Natural killer cell (primary cell): Measurements from ENCODE around the gene GRID2. TPM values are rescaled to one million over a fixed set of nuclear protein-coding genes. Genes with fewer than 3 reads are reported as not detected.

Experiments
- ATAC-seq, 3 donors: fragments of 150-1000 bp in 2 of 3; fragments of 200-7000 bp in 1 of 3; cut with Tn5 transposase; 1 replicate in 1 of 3; 2 replicates in 2 of 3; pipeline ENCODE4 v1.10.0; 2021; ENCODE audit warnings: mild to moderate bottlenecking in 2 of 3, moderate library complexity in 2 of 3
- DNase-seq, 2 donors: peaks; one replicate each; pipeline versions ENCODE4 v3.0.0 to v3.0.0-alpha.2; 2013 to 2021; ENCODE audit warnings: mixed read lengths in 1 of 2
- H3K27ac ChIP-seq: one replicate; pipeline ENCODE4 v1.5.1; 2013; ENCODE audit warnings: mild to moderate bottlenecking, low read length
- H3K27me3 ChIP-seq: one replicate; pipeline ENCODE4 v1.6.1; 2013; ENCODE audit warnings: low read length; ENCODE audit not compliant: control insufficient read depth, insufficient read depth
- H3K36me3 ChIP-seq: one replicate; pipeline ENCODE4 v1.6.1; 2013; ENCODE audit warnings: low read length; ENCODE audit not compliant: control insufficient read depth, insufficient read depth
- H3K4me1 ChIP-seq: one replicate; pipeline ENCODE4 v1.6.1; 2013; ENCODE audit warnings: low read length; ENCODE audit not compliant: control insufficient read depth, insufficient read depth
- H3K4me3 ChIP-seq: one replicate; pipeline ENCODE4 v1.5.1; 2013; ENCODE audit warnings: low read length
- H3K9me3 ChIP-seq: one replicate; pipeline ENCODE4 v1.6.1; 2013; ENCODE audit warnings: low read length; ENCODE audit not compliant: control insufficient read depth, insufficient read depth
- H3K27ac Mint-ChIP-seq, 2 donors: one replicate each; pipeline ENCODE4 v1.8.0; 2022; ENCODE audit warnings: mild to moderate bottlenecking in 2 of 2, mixed read lengths in 2 of 2, moderate library complexity in 1 of 2
- H3K27me3 Mint-ChIP-seq, 2 donors: one replicate each; pipeline ENCODE4 v1.8.0; 2022; ENCODE audit warnings: low read depth in 2 of 2, mixed read lengths in 2 of 2
- H3K36me3 Mint-ChIP-seq: one replicate; pipeline ENCODE4 v1.8.0; 2022; ENCODE audit warnings: mixed read lengths
- H3K4me1 Mint-ChIP-seq, 2 donors: one replicate each; pipeline ENCODE4 v1.8.0; 2022; ENCODE audit warnings: mixed read lengths in 2 of 2
- H3K4me3 Mint-ChIP-seq: one replicate; pipeline ENCODE4 v1.8.0; 2022; ENCODE audit warnings: mild to moderate bottlenecking, moderate library complexity, mixed read lengths
- H3K9me3 Mint-ChIP-seq, 2 donors: one replicate each; pipeline ENCODE4 v1.8.0; 2022; ENCODE audit warnings: mixed read lengths in 2 of 2
- WGBS: methylation state at CpG from one replicate; pipeline ENCODE4 v1.1.7; 2013; ENCODE audit warnings: missing lambda C conversion rate; ENCODE audit not compliant: insufficient coverage; 5-methylcytosine and 5-hydroxymethylcytosine counted together
- intact Hi-C: fragments of 100-400 bp; cut with micrococcal nuclease; formaldehyde crosslinking; loops from one replicate; pipeline ENCODE4 v1.14.2; 2022
- total RNA-seq, 4 donors: library from RNA; stranded (reverse); fragments of 120-200 nt in 1 of 4; gene quantifications; one replicate each; pipeline versions ENCODE4 v1.2.3 to v1.2.4, GENCODE V29; 2013 to 2022
- TF ChIP-seq, protein P1 (sequence below): fragments of 200-600 bp; IDR thresholded peaks from one replicate; pipeline ENCODE4 v1.8.0; 2022; ENCODE audit warnings: antibody characterized with exemption

GRID2 gene
- total RNA-seq, 3 donors from 2014 or later (not counting 1 experiment from before 2014, with no cell fraction given), result not detected

DNA sequence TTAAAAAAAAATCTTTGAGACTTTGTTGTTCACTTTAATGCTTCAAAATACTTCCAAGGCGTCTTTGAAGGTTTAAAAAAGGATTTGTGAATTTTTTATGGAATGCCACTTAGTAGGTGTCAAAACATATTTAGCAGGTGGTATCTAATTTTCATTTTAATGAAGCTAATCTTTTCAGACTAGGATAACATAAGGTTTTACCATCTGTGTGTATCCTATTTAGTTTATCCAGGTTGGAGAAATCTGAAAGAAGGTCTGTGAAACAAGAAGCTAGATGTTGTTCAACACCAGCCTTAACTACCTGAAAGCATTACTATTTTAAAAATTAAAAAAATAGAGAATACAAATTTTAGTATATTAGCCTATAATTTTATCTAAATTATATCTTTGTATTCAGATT, 193.4 kb downstream of the GRID2 start:
- intact Hi-C loops, result no loop called here
- no peaks in the 10 kb centered on the region for H3K9me3 ChIP-seq
- no peaks in the 10 kb centered on the region for H3K36me3 ChIP-seq
- TF ChIP-seq, protein P1, sequence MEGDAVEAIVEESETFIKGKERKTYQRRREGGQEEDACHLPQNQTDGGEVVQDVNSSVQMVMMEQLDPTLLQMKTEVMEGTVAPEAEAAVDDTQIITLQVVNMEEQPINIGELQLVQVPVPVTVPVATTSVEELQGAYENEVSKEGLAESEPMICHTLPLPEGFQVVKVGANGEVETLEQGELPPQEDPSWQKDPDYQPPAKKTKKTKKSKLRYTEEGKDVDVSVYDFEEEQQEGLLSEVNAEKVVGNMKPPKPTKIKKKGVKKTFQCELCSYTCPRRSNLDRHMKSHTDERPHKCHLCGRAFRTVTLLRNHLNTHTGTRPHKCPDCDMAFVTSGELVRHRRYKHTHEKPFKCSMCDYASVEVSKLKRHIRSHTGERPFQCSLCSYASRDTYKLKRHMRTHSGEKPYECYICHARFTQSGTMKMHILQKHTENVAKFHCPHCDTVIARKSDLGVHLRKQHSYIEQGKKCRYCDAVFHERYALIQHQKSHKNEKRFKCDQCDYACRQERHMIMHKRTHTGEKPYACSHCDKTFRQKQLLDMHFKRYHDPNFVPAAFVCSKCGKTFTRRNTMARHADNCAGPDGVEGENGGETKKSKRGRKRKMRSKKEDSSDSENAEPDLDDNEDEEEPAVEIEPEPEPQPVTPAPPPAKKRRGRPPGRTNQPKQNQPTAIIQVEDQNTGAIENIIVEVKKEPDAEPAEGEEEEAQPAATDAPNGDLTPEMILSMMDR, result no peak
- no peak overlapping the region for H3K27ac Mint-ChIP-seq
- WGBS, result no CpG with 5 or more reads among the region's 1 CpG
- H3K27me3 Mint-ChIP-seq, result no peaks in the 10 kb centered on the region
- ATAC-seq (no peak), DNase-seq (no peak)
- H3K36me3 Mint-ChIP-seq, result no peaks in the 10 kb centered on the region
- no peaks in the 10 kb centered on the region for H3K27me3 ChIP-seq
- no peak overlapping the region for H3K4me3 ChIP-seq
- peaks cover 9 to 19% of the 10 kb centered on the region in 2 donors for H3K9me3 Mint-ChIP-seq
- no peaks in the 10 kb centered on the region for H3K4me1 Mint-ChIP-seq
- no peak overlapping the region for H3K4me3 Mint-ChIP-seq
- no peak overlapping the region for H3K27ac ChIP-seq
- H3K4me1 ChIP-seq, result no peaks in the 10 kb centered on the region

DNA sequence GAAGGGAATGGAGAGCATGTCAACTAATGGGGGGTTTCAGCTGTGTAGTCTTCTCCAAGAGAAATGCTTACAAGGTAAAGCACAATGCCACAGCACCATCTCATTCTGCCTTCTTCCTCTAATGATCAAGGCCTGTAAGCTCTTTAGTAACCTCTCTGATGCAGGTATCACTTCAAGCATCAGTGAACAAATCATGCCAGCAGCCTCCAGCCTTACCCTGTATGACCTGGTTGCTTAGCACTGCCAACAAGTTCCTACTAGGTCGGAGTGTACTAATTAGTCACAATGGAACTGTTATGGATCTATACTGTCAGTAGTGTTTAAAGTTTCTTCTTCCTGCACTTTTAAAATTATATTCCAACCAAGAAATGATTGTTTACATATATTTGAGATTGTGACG, 197.7 kb downstream of the GRID2 start:
- intact Hi-C loops, result no loop called here
- WGBS, result 100% methylated on average over 1 of the region's 2 CpGs
- Mint-ChIP-seq H3K4me1 (no peaks in the 10 kb centered on the region), H3K36me3 (no peaks in the 10 kb centered on the region), H3K9me3 (peaks cover 6 to 20% of the 10 kb centered on the region in 2 donors), H3K27ac (no peak overlapping the region), H3K27me3 (no peaks in the 10 kb centered on the region), H3K4me3 (no peak overlapping the region)
- no peaks in the 10 kb centered on the region for H3K4me1 ChIP-seq
- no peak overlapping the region for H3K27ac ChIP-seq
- H3K4me3 ChIP-seq, result no peak overlapping the region
- ATAC-seq (no peak), DNase-seq (no peak)
- no peaks in the 10 kb centered on the region for H3K9me3 ChIP-seq
- no peaks in the 10 kb centered on the region for H3K27me3 ChIP-seq
- TF ChIP-seq, protein P1, result no peak
- H3K36me3 ChIP-seq, result no peaks in the 10 kb centered on the region

DNA sequence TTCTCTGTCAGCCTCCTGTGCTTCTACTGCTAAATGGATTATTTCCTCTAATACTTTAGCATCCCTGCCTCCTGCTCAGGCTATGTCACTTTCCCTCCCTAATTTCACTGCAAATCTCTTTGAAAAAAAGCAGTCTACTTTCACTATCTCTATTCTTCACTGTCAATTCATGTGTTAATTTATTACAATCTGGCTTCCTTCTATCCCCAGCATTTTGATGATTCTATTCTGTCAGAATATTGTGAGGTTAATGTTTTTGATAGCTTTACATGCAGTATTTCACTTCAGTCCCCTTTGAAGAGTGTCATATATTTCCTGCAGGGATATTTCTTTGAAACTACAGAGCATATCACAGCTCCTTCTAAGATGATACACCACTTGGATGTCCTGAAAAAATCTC, 203.2 kb downstream of the GRID2 start:
- H3K9me3 ChIP-seq, result no peaks in the 10 kb centered on the region
- H3K27ac ChIP-seq, result no peak overlapping the region
- H3K4me1 ChIP-seq, result no peaks in the 10 kb centered on the region
- Mint-ChIP-seq H3K27ac (no peak overlapping the region), H3K36me3 (no peaks in the 10 kb centered on the region), H3K9me3 (peaks cover 18 to 25% of the 10 kb centered on the region in 2 donors), H3K4me3 (no peak overlapping the region), H3K27me3 (no peaks in the 10 kb centered on the region), H3K4me1 (no peaks in the 10 kb centered on the region)
- no peak for DNase-seq
- intact Hi-C loops, result no loop called here
- TF ChIP-seq, protein P1, result no peak
- H3K36me3 ChIP-seq, result no peaks in the 10 kb centered on the region
- no peaks in the 10 kb centered on the region for H3K27me3 ChIP-seq
- no peak overlapping the region for H3K4me3 ChIP-seq
- no peak for ATAC-seq

DNA sequence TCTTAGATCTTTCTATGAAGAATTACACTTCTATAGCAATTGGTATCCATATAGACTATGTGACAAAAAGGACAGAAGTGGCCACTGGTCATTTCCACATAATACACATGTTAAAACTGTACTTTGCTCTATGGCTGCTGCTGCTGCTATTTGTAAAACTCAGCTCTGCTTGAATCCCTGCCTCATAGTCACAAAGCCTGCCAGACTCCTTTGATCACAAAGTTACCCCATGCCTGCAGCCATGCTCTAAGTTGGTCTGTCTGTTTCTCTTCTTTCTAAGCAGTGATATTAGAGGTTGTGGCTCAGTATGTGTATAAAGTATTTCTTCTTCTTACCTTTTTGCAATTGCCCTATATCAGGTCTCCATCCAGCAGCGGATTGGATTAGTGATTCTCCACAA, 210.9 kb downstream of the GRID2 start:
- ATAC-seq, result no peak
- TF ChIP-seq, protein P1, result no peak

More for the DNA sequence above, 210.9 kb downstream of the GRID2 start:
- H3K4me1 Mint-ChIP-seq, result no peaks in the 10 kb centered on the region
- Histone ChIP-seq H3K27me3 (no peaks in the 10 kb centered on the region), H3K36me3 (no peaks in the 10 kb centered on the region), H3K4me3 (no peak overlapping the region), H3K4me1 (no peaks in the 10 kb centered on the region), H3K27ac (no peak overlapping the region), H3K9me3 (no peaks in the 10 kb centered on the region)
- no peaks in the 10 kb centered on the region for H3K27me3 Mint-ChIP-seq
- H3K27ac Mint-ChIP-seq, result no peak overlapping the region
- H3K36me3 Mint-ChIP-seq, result peaks cover 5% of the 10 kb centered on the region
- intact Hi-C loops, result no loop called here
- DNase-seq, result no peak
- H3K9me3 Mint-ChIP-seq, result peaks cover 13 to 17% of the 10 kb centered on the region in 2 donors
- no peak overlapping the region for H3K4me3 Mint-ChIP-seq
- 100% methylated on average over 1 of the region's 1 CpG for WGBS
